ENCODE results near the gene CHMP4A. TPM values are rescaled to one million over a fixed set of nuclear protein-coding genes. Genes with fewer than 3 reads are reported as not detected.

CHMP4A gene, protein sequence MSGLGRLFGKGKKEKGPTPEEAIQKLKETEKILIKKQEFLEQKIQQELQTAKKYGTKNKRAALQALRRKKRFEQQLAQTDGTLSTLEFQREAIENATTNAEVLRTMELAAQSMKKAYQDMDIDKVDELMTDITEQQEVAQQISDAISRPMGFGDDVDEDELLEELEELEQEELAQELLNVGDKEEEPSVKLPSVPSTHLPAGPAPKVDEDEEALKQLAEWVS
- 10 to 100 TPM; 41.8 to 42.7 TPM for total RNA-seq
- long read RNA-seq, donor 1, transcript CHMP4A-201 (6 exons, 1,393 nt) = major isoform, 17 of 19 reads
- long read RNA-seq, donor 1, partial matches to known transcripts = 1 of 19 reads
- long read RNA-seq, donor 1, other reads (novel, unspliced or antisense) = 0 of 19 reads
- long read RNA-seq, donor 2, transcript CHMP4A-201 (6 exons, 1,393 nt) = major isoform, 72 of 82 reads
- long read RNA-seq, donor 2, partial matches to known transcripts = 0 of 82 reads
- long read RNA-seq, donor 2, other reads (novel, unspliced or antisense) = 10 of 82 reads

DNA sequence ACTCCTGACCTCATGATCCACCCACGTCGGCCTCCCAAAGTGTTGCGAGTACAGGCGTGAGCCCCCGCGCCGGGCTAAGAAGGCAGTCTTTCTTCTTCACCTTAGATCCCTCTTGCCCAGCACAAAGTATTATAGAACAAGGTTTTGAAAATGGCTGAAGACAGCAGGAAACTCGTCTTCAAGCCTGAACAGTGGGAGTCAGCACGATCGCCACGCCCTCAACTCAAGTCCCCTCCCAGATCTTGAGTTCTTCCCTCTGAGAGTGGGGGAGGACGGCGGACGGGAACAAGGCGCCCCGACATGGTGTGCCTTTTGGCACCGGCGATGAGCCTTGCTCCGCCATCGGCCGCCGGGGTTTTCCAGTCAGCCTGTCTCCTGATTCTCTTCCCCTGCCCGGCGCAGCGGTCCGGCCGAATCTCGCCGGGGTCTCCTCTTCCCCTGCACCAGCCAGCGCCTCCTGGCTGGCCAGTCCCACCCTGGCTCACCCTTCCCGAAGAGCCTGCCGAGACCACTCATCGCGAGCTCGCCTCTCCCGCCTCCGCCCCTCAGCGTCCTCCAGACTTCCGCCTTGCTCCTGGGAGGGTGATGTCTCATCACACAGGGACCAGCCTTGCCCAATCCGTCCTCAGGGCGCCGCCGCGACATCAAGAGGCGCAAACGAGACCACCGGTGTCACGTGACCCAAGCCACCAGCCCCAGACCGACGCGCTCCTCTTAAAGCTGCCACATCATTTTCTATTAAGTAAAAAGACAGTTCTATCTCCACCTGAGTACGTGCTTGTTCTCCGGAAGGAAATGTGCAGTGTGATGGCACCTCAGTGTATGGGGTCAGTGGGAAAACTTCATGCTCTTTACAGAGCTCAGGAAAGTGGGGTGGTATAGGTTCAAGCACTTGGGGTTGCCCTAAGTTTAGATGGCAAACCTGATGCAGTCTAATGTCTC is at the start of gene CHMP4A:
Gene CHMP4A (minus strand): TSS at position 565 of the 942 bp plus-strand sequence. CDS start 49 bp downstream, at position 516.
- intact Hi-C loops (cut with DNase I) = no loop called here
- DNase-seq (ENCODE audit: low spot score) = peak; percentile 100

DNA sequence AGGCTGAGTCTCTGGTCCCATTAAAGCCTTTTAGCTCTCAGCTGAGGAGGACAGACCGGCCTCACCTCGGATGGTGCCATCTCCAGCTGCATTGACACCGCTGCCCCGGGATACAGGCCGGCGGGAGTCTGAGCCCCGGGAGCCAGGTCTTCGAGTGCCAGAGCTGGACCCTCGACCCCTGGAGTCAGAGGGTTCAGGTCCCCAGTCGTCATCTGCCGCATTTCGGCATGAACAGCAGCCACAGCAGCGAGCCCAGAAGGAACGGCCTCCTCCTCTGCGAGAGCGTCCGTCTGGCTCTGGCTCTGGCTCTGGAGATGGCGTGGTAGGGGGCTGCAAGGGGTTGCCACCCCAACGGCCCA is 48.7 kb upstream of the CHMP4A start:
- DNase-seq (ENCODE audit: low spot score) = peak; percentile 76
- intact Hi-C loops (cut with DNase I) = no loop called here

DNA sequence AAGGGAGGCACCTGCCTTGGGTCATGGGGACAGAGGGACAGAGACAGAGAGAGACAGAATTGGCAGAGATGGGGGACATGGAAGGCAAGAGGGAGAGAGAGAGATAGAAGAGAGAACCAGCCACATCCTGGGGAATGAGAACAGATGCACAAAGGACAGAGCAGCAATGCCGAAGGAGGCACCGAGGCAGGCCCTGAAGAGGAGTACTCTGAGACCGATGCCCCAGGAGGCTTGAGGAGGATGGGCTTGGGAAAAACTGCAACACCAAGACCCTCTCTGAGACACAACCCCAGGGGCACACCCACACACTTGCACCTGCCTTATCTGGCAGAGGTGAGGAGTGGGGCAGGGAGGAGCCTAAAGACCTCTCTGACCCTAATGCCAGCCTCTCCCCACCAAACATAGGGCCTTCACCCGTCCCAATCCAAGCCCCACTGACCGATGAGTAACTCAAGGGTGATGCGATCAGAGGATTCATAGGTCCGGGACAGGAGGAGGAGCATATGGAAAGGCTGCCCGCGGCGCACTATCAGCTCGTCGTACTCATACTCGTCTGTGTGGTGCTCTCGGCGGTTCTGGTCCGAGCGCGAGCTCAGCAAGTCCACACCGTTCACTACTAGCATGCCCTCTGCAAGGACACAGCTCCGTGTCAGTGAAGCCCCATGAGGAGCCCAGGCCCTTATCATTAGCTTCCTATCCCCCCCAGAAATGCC is 48.1 kb upstream of the CHMP4A start:
- peak; percentile 47 for DNase-seq (ENCODE audit: low spot score)
- intact Hi-C loops (cut with DNase I) = no loop called here

DNA sequence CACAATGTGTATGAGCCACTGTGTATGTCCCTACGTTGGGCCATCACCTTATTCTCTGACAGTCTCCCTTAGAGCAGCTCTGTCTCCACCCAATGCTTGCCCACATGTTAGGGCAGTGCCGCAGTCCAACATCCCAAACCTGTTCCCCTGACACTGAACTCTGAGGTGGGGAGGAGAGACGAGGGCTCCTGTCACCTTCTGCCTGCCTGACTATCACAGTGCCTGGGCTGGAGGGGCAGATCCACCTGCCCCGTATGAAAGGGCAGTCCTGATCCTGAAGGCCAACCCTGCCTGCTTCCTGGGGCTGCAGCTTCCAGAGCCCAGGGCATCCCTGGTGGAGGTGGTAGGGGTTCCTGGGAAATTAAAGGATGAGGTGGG is 47.5 kb upstream of the CHMP4A start:
- intact Hi-C loops (cut with DNase I) = no loop called here
- DNase-seq (ENCODE audit: low spot score) = peak; percentile 31

DNA sequence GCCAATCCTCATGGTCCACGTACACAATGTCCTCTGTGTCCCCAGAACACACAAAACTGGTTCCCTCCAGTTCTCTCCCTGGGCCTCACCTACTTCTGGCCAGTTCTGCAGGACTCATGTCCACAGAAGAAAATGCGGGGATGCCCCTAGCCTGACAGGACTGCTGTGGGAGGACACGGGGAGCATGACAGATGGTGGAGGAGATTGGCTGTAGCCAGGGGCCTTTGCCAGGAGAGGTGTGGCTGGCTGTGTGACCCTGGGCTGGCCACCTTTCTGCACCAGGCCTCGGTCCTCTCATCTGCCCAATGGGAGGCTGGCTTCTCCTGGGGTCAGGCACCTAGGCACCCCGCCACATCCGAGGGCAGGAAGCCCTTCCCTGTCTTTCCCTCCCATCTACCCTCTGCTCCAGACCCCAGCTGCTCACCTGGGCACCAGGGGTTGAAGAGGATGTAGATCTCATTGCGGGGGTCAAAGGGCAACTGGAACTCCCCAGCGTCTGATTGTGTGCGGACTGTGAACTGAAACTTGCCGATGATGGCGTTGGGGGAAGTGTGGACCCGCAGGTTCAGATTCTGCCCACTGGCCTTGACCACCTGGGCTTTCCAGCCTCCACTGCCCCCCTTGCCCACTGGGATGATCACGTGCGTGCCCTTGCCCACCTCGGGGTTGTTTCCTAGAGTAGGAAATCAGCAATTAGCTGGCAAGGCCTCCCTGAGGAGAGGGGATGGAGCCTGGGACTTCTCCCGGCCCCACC is 46.9 kb upstream of the CHMP4A start:
- intact Hi-C loops (cut with DNase I) = no loop called here
- peak; percentile 62 for DNase-seq (ENCODE audit: low spot score)

DNA sequence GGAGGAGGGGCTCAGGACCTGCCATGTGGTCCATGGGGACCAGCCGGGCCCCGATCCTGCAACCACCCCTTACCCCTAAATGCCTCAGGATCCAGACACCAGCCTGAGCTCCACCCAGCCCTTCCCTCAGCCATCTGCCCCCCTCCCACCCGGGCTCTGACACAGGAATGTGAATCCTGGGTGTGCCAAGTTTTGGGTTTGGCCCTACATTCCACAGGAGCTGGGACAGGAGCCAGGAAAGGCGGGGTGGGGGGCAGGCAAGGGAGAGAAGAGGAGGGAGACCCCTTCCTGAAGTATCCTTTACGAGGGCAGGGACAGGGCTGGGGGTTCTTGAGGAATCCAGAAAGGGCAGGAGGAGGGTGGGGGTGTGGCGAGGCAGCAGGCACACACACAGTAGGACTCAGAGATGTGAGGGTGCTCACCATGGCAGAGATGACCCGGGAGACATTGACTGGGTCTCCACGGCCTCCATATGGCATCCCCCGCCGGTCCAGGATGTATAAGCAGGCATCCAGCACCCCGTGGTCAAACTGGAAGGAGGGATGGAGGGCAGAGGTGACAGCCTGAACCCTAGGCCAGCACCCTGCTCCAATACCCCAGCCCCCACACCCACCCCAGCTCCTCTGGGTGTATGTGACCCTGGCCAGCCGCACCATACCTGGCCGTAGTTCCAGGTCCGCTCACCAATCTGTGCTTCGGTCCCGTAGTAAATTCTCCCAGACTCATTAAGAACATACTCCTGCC is 46.2 kb upstream of the CHMP4A start:
- peak; percentile 72 for DNase-seq (ENCODE audit: low spot score)
- intact Hi-C loops (cut with DNase I) = loop anchor here in 1 of 2 donors (10.0 kb wide), 1 partner anchor 45 kb away; the partner anchor contains the start of gene CIDEB

DNA sequence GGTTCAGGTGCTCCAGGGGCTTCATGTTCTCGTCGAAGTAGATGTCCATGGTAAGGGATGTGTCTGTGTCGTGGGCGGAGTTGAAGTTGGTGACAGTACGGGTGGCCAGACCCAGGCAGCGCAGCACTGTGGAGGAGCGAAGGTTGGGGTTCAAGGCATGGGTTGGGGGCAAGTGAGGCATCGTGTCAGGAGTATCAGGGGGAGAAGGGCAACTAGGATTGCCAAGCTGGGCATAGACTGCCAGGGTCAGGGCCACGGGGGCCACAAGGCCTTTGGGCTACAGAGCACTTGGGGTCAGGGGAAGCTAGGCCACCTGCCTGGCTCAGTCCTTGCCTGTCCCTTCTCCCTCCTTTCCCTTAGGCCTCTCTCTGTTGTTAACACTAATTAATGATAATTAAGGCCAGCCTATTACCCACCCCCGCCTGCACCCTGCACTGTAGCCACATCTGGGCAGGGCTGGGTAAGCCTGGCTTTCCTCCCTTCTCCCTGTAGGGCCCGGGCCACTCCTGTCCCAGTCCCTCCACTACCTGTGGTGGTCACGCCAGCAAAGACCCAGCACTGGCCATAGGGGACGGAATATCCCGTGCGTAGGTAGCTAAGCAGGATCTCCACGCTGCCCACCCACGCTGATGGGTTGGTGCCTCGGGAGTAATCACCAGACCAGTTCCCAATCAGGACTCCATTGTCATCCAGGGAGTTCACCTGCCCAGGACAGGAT is 45.4 kb upstream of the CHMP4A start:
- peak; percentile 67 for DNase-seq (ENCODE audit: low spot score)
- intact Hi-C loops (cut with DNase I) = loop anchor here in 1 of 2 donors (10.0 kb wide), 1 partner anchor 46 kb away; the partner anchor contains the start of gene CIDEB

DNA sequence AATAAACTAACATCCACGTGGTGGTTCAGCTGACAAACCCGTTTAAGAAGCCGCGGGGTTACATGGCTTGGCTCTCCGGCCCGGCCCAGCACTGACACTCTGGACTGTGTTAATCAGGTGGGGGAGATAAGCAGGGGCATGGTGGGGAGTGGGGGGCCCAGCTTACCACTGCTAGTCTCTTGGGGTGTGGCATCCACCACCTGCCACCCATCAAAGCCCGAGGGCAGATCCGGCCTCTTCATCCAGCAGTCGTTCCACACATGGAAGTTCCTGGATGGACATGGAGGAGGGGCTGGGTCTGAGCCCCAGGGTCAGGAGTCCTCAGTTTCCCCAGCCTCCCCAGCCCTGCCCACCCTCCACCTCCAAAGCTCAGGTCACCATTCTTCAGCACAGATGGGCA is 44.8 kb upstream of the CHMP4A start:
- intact Hi-C loops (cut with DNase I) = loop anchor here in 1 of 2 donors (10.0 kb wide), 1 partner anchor 47 kb away; the partner anchor contains the start of gene CIDEB

DNA sequence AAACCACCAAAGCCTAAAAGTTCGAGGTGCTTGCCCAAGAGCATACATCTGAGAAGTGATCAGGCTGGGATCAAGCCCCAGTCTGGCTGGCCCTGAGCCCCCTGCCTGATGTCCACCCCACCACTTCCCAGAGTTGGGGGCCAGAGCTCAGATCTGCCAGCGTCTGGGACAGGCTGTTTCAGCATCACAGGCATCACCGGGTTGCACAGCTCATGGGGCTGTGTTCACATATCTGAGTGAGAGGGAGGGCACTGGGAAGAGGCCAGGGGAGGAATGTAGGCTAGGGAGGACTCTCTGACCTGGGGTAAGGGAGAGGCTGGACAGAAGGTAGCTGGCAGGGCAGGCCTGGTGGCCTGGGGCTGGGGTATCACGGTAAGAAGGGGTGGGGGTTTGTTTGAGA is 43.7 kb upstream of the CHMP4A start:
- peak; percentile 60 for DNase-seq (ENCODE audit: low spot score)
- intact Hi-C loops (cut with DNase I) = loop anchor here in 1 of 2 donors (10.0 kb wide), 1 partner anchor 48 kb away; the partner anchor contains the start of gene CIDEB

More for the DNA sequence above, 44.8 kb upstream of the CHMP4A start:
- DNase-seq (ENCODE audit: low spot score) = peak; percentile 74

DNA sequence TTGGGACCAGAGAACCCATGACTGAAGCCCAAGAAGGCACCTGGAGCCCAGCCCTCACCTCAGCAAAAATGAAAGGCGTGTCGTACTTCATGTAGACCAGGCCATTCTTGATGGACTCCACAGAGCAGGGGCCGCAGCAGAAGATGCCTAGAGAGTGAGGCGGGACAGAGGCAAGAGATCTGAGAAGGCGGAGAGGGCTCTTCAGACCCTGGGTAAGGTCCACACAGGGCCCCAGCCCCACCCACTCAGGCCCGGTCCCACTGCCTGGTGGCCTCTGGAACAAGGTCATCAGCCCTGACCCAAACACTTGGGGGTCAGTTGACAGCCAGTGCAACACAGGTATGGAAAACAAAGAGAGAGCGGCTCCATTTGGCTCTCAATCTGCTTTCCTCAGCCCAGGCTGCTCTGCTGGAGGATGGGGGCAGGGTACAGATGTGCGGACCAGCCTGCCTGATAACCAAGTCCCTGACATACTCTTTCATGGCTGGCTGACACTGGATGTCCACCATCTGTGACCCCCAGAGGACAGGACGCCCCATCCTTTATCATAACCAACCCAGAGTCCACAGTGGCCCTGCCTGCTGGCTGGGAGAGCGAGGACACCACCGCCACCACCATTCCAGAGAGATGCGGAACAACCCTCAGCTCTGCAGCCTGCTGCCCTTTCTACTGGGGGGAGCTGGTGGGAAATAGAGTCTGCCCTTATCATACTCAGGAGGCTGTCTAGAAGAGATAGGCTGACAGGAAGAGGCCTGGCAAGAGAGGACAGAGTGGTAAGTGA is 42.8 kb upstream of the CHMP4A start:
- DNase-seq (ENCODE audit: low spot score) = peak; percentile 68
- intact Hi-C loops (cut with DNase I) = loop anchor here in 1 of 2 donors (10.0 kb wide), 1 partner anchor 49 kb away; the partner anchor contains the start of gene CIDEB

DNA sequence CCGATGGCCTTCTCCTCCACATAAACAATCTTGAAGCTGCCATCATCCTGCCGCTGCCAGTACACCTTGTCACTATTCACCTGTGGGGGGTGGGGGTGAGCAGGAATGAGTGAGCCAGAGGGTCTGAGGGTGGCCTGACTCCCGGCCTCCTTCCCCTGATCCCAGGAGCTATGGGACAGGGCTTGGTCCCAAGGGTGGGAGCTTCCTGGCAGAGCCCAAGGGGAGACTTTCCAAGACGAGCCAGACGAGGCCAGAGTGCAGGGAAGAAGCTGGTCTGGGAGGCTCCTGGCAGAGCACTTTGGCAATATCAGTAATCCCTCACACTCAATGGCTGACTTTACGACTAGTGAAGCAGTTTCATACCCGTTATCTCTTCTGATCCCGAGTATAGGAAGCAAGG is 42.1 kb upstream of the CHMP4A start:
- DNase-seq (ENCODE audit: low spot score) = peak; percentile 60
- intact Hi-C loops (cut with DNase I) = loop anchor here in 1 of 2 donors (10.0 kb wide), 1 partner anchor 49 kb away; the partner anchor contains the start of gene CIDEB

DNA sequence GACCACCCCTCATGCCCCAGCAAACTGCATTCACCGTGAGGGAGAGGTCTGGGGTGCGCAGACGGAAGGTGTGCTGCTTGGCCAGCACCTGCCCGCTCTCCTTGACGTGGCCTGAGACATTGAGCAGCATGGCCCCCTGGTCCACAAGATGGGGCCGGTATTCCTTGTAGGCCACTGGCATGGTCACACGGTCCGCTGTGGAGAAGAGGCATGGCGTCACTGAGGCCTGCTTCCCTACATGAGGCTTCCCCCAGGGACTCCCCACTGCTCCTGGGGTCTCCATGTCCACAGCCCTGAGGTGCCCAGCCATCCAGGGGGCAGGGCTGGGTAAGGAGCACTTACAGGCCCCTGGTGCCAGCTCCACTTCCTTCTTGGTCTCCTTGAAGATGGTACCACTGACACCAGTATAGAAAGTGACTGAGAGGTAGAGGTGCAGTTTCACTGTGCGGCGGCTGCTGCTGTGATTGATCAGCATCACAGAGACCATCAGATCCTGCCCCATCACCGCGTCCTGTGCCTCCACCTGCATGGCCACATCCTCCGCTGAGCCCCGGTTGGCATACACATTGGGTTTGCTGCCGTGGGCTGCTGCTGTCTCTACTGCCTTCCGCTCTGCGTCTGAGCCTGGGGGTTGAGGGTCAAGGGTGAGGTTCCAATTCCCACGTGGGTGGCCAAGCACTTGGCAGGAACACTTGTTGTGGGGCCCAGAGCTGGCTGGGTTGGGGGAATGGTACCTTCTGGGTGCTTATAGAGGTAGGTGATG is 41.5 kb upstream of the CHMP4A start:
- intact Hi-C loops (cut with DNase I) = loop anchor here in 1 of 2 donors (10.0 kb wide), 1 partner anchor 50 kb away; the partner anchor contains the start of gene CIDEB
- DNase-seq (ENCODE audit: low spot score) = peak; percentile 49

DNA sequence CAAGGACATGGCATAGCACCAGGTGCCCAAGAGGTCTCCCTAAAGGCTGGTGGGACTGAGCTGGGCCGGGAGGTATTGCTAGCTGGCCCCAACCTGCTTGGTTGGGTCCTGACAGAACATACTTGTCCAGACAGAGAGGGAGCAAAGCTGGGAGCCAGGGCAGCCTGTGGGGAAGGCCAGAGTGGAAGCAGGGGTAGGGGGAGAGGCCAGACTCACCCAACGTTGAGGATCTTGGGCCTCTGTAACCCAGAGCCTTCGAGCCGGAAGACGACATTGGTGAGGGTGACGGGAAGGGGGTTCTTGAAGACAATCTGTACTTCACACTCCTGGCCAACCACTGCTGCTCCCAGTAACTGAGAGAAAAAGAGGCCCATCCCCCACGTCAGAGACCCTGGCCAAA is 40.6 kb upstream of the CHMP4A start:
- intact Hi-C loops (cut with DNase I) = loop anchor here in 1 of 2 donors (10.0 kb wide), 1 partner anchor 51 kb away; the partner anchor contains the start of gene CIDEB

DNA sequence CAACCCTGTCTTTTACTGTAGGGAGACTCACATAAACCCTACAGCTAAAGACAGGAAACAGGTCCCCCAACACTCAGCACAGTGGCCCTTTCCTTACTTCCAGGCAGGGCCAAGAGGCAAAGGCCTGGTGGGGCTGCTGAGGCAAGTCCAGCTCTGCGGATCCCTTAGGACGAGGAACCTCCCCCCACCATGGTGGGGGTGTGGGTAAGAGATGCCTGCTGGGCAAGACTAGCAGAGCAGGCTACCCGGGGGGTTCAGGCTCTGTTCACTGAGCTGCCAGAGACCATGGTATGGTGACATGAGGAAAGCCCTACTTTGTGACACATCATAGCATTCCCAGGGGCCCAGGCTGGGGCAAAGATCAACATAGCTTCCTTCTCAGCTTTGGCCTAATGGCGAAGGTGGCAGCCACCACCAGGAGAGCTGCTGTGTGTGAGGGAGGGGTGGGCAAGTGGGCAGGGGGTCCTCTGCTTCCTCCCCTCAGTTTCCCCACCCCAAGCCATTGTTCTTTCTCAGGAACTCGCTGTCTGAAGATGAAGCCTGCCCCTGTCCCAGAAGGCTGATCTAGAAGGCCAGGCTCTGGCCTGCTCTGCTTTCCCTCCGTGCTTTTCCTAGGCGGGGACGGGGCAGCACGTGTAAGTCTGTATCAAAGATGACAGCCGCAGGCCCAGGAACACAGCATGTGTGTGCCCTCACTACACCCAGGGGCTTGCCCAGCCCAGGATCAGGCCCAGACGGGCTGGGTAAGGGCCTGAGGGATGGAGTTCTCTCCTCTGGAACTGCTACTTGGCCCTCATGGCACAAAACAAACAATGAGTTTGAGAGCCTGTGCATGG is 39.2 kb upstream of the CHMP4A start:
- intact Hi-C loops (cut with DNase I) = loop anchor here in 1 of 2 donors (10.0 kb wide), 1 partner anchor 52 kb away; the partner anchor contains the start of gene CIDEB
- DNase-seq (ENCODE audit: low spot score) = peak; percentile 50

More for the DNA sequence above, 40.6 kb upstream of the CHMP4A start:
- DNase-seq (ENCODE audit: low spot score) = peak; percentile 78
